ENCODE data around the gene BIRC5. TPM values are rescaled to one million over a fixed set of nuclear protein-coding genes. Genes with fewer than 3 reads are reported as not detected.

The BIRC5 gene
- total RNA-seq, 1 donor from 2014 or later, result 1.0 TPM

GRCh38 chr17:78223765-78224164, 9.7 kb downstream of the BIRC5 start:
- DNase-seq (no peak), ATAC-seq (ENCODE audit: low read depth) (no peak)
- ChIA-PET CTCF (no interaction called here), POLR2A (interaction anchor here (0.6 to 0.8 kb wide), 2 partner anchors 20 to 23 kb away, joined by 3 read pairs; no protein-coding TSS in a partner anchor)
- Mint-ChIP-seq H3K36me3 (ENCODE audit: low read depth) (no peaks in the 10 kb centered on the region), H3K9me3 (no peaks in the 10 kb centered on the region), H3K27me3 (peaks cover 5% of the 10 kb centered on the region), H3K4me1 (no peaks in the 10 kb centered on the region), H3K27ac (no peak overlapping the region), H3K4me3 (no peak overlapping the region)
- no peak for TF ChIP-seq CTCF (IDR thresholded peaks at IDR 0.05)
- intact Hi-C loops (cut with micrococcal nuclease), result no loop called here

DNA sequence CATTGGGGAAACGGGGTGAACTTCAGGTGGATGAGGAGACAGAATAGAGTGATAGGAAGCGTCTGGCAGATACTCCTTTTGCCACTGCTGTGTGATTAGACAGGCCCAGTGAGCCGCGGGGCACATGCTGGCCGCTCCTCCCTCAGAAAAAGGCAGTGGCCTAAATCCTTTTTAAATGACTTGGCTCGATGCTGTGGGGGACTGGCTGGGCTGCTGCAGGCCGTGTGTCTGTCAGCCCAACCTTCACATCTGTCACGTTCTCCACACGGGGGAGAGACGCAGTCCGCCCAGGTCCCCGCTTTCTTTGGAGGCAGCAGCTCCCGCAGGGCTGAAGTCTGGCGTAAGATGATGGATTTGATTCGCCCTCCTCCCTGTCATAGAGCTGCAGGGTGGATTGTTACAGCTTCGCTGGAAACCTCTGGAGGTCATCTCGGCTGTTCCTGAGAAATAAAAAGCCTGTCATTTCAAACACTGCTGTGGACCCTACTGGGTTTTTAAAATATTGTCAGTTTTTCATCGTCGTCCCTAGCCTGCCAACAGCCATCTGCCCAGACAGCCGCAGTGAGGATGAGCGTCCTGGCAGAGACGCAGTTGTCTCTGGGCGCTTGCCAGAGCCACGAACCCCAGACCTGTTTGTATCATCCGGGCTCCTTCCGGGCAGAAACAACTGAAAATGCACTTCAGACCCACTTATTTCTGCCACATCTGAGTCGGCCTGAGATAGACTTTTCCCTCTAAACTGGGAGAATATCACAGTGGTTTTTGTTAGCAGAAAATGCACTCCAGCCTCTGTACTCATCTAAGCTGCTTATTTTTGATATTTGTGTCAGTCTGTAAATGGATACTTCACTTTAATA, 10.4 kb downstream of the BIRC5 start:
- H3K36me3 Mint-ChIP-seq (ENCODE audit: low read depth), result no peaks in the 10 kb centered on the region
- peaks cover 5% of the 10 kb centered on the region for H3K27me3 Mint-ChIP-seq
- ATAC-seq (ENCODE audit: low read depth) (no peak), DNase-seq (no peak)
- no peak for TF ChIP-seq CTCF (IDR thresholded peaks at IDR 0.05)
- H3K4me1 Mint-ChIP-seq, result no peaks in the 10 kb centered on the region
- POLR2A ChIA-PET, result interaction anchor here (0.8 kb wide), 1 partner anchor 20 kb away, joined by 3 read pairs; no protein-coding TSS in a partner anchor
- H3K27ac Mint-ChIP-seq, result no peak overlapping the region
- H3K9me3 Mint-ChIP-seq, result no peaks in the 10 kb centered on the region
- intact Hi-C loops (cut with micrococcal nuclease), result no loop called here
- CTCF ChIA-PET, result no interaction called here
- no peak overlapping the region for H3K4me3 Mint-ChIP-seq

DNA sequence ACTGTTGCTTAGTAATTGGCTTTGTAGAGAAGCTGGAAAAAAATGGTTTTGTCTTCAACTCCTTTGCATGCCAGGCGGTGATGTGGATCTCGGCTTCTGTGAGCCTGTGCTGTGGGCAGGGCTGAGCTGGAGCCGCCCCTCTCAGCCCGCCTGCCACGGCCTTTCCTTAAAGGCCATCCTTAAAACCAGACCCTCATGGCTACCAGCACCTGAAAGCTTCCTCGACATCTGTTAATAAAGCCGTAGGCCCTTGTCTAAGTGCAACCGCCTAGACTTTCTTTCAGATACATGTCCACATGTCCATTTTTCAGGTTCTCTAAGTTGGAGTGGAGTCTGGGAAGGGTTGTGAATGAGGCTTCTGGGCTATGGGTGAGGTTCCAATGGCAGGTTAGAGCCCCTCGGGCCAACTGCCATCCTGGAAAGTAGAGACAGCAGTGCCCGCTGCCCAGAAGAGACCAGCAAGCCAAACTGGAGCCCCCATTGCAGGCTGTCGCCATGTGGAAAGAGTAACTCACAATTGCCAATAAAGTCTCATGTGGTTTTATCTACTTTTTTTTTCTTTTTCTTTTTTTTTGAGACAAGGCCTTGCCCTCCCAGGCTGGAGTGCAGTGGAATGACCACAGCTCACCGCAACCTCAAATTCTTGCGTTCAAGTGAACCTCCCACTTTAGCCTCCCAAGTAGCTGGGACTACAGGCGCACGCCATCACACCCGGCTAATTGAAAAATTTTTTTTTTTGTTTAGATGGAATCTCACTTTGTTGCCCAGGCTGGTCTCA, 11.2 kb downstream of the BIRC5 start:
- Mint-ChIP-seq H3K27me3 (peaks cover 5% of the 10 kb centered on the region), H3K27ac (no peak overlapping the region), H3K4me1 (no peaks in the 10 kb centered on the region), H3K4me3 (no peak overlapping the region), H3K36me3 (ENCODE audit: low read depth) (no peaks in the 10 kb centered on the region), H3K9me3 (no peaks in the 10 kb centered on the region)
- POLR2A ChIA-PET, result no interaction called here
- intact Hi-C loops (cut with micrococcal nuclease), result no loop called here
- CTCF ChIA-PET, result no interaction called here
- no peak for ATAC-seq (ENCODE audit: low read depth)
- no peak for DNase-seq
- no peak for TF ChIP-seq CTCF (IDR thresholded peaks at IDR 0.05)

- intact Hi-C loops (cut with micrococcal nuclease), result no loop called here
- no peak for TF ChIP-seq CTCF (IDR thresholded peaks at IDR 0.05)
- Mint-ChIP-seq H3K4me1 (peaks cover 5% of the 10 kb centered on the region), H3K27ac (no peak overlapping the region), H3K36me3 (ENCODE audit: low read depth) (no peaks in the 10 kb centered on the region), H3K4me3 (no peak overlapping the region), H3K9me3 (no peaks in the 10 kb centered on the region), H3K27me3 (peaks cover 11% of the 10 kb centered on the region)
- no peak for ATAC-seq (ENCODE audit: low read depth)
- CTCF ChIA-PET, result no interaction called here
- POLR2A ChIA-PET, result no interaction called here
- no peak for DNase-seq
Measured at GRCh38 chr17:78226055-78226758, 12.2 kb downstream of the BIRC5 start.

Data from activated B cell treated with CpG ODN at 0.5 μM for 24 hours (primary cell).